ENCODE results near the gene ZNF33A. TPM values are rescaled to one million over a fixed set of nuclear protein-coding genes. Genes with fewer than 3 reads are reported as not detected.
"Not testable (repeated sequence)": the region's sequence is repeated elsewhere in the genome, so short reads cannot be mapped to it uniquely, and the experiment has no call there.

Gene ZNF33A
- total and polyA plus RNA-seq, 8 donors: 7.6 to 72.9 (median 21.0) TPM

DNA sequence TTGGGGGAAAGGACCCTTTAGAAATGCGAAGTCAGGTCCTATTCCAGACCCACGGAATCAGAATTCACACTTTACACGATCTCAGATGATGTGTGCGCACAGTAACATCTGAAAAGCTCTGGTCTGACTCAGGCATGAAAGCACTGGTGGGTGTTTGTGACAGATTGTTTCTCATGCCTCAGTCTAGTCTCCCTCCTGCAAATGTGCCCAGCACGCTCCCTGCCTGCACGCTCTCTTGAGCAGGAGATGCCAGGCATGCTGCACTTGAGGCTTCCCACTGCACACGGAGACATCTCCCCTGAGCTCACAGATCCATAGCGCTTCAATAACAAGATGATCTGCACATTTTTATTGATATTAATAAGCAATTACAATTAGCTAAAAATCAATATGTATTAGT is 60.0 kb downstream of the ZNF33A start:
- H3K36me3 ChIP-seq: no peaks in the 10 kb centered on the region
- no peak overlapping the region for H3K27ac ChIP-seq
- DNase-seq: no peak
- intact Hi-C loops (cut with DNase I; ENCODE audit: low total_unique reads): no loop called here
- TF ChIP-seq, protein P1, sequence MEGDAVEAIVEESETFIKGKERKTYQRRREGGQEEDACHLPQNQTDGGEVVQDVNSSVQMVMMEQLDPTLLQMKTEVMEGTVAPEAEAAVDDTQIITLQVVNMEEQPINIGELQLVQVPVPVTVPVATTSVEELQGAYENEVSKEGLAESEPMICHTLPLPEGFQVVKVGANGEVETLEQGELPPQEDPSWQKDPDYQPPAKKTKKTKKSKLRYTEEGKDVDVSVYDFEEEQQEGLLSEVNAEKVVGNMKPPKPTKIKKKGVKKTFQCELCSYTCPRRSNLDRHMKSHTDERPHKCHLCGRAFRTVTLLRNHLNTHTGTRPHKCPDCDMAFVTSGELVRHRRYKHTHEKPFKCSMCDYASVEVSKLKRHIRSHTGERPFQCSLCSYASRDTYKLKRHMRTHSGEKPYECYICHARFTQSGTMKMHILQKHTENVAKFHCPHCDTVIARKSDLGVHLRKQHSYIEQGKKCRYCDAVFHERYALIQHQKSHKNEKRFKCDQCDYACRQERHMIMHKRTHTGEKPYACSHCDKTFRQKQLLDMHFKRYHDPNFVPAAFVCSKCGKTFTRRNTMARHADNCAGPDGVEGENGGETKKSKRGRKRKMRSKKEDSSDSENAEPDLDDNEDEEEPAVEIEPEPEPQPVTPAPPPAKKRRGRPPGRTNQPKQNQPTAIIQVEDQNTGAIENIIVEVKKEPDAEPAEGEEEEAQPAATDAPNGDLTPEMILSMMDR (IDR thresholded peaks at IDR 0.05): no peak
- TF ChIP-seq EP300 (IDR thresholded peaks at IDR 0.05) (no peak), POLR2A (IDR thresholded peaks at IDR 0.05) (no peak), POLR2AphosphoS5 (IDR thresholded peaks at IDR 0.05) (no peak)
- H3K27me3 ChIP-seq: no peaks in the 10 kb centered on the region
- 88 to 98% (median 90%) methylated on average over 8 of the region's 8 CpGs for WGBS, 5 donors
- no peak overlapping the region for H3K4me3 ChIP-seq
- H3K9me3 ChIP-seq: peaks cover 0 to 13% (median 8%) of the 10 kb centered on the region in 4 donors
- H3K4me1 ChIP-seq: no peaks in the 10 kb centered on the region

DNA sequence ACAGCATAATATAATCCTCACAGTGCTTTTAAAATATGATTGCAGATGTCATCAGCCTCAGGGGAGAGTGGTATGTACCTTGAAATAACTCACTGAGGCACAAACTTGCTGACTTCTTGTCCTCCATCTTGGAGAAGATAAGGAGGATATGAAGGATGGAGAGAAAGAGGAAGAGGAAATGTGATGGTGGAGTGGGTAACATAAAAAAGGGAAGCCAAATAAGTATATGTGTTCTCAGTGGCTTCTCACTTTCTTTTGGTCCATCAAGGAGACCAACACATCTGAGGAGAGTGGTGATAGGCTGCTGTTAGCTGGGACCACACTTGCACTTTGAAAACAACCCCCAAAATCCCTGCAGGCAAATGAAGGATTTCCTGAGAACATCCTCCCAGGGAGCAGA is 62.1 kb downstream of the ZNF33A start:
- Histone ChIP-seq H3K27me3 (no peaks in the 10 kb centered on the region), H3K36me3 (no peaks in the 10 kb centered on the region), H3K4me3 (no peak overlapping the region), H3K9me3 (peaks cover 0 to 19% (median 12%) of the 10 kb centered on the region in 4 donors), H3K4me1 (no peaks in the 10 kb centered on the region), H3K27ac (no peak overlapping the region)
- TF ChIP-seq POLR2A (IDR thresholded peaks at IDR 0.05) (no peak), POLR2AphosphoS5 (IDR thresholded peaks at IDR 0.05) (no peak), EP300 (IDR thresholded peaks at IDR 0.05) (no peak)
- TF ChIP-seq, protein P1 (IDR thresholded peaks at IDR 0.05): no peak
- no peak for DNase-seq
- intact Hi-C loops (cut with DNase I; ENCODE audit: low total_unique reads): no loop called here

DNA sequence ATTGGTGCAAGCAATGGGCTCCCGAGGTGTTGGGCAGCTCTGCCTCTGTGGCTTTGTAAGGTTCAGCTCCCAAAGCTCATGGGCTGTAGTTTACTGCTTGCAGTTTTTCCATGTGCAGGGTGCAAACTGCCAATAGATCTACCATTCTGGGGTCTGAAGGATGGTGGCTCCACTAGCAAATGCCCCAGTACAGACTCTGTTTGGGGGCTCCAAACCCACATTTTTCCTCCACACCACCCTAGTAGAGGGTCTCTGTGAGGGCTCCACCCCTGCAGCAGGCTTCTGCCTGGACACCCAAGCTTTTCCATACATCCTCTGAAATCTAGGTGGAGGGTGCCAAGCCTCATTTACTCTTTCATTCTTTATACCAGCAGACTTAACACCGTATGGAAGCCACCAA is 66.2 kb downstream of the ZNF33A start:
- no peaks in the 10 kb centered on the region for H3K4me1 ChIP-seq
- DNase-seq: no peak
- 68 to 82% (median 77%) methylated on average over 2 of the region's 2 CpGs for WGBS, 5 donors
- no peaks in the 10 kb centered on the region for H3K27me3 ChIP-seq
- intact Hi-C loops (cut with DNase I; ENCODE audit: low total_unique reads): no loop called here
- H3K9me3 ChIP-seq: peaks cover 0 to 19% (median 15%) of the 10 kb centered on the region in 4 donors
- no peaks in the 10 kb centered on the region for H3K36me3 ChIP-seq
- no peak overlapping the region for H3K4me3 ChIP-seq
- H3K27ac ChIP-seq: no peak overlapping the region
- no peak for TF ChIP-seq POLR2A (IDR thresholded peaks at IDR 0.05)
- TF ChIP-seq, protein P1 (IDR thresholded peaks at IDR 0.05): no peak

DNA sequence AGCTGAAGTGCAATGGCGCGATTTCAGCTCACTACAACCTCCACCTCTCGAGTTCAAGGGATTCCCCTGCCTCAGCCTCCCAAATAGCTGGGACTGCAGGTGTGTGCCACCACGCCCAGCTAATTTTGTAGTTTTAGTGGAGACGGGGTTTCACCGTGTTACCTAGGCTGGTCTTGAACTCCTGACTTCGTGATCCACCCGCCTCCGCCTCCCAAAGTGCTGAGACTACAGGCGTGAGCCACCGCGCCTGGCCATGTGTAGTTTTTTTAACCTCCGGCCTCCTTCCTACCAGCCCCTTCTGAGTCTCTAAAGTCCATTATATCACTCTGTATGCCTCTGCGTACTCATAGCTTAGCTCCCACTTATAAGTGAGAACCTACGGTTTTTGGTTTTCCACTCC is 82.8 kb downstream of the ZNF33A start:
- peaks cover 6 to 21% (median 19%) of the 10 kb centered on the region in 4 donors for H3K4me1 ChIP-seq
- 89 to 94% (median 91%) methylated on average over 15 of the region's 15 CpGs for WGBS, 5 donors
- DNase-seq, H3K9me3 ChIP-seq, H3K27me3 ChIP-seq: not testable (repeated sequence)
- peaks cover 23 to 28% (median 27%) of the 10 kb centered on the region in 4 donors for H3K36me3 ChIP-seq
- peak overlapping the region; percentile 79 to 90 (median 82) for H3K4me3 ChIP-seq
- intact Hi-C loops (cut with DNase I; ENCODE audit: low total_unique reads): loop anchor here (10.0 kb wide), 2 partner anchors 89 to 239 kb away; partner anchors contain the start of gene ZNF248
- peak overlapping the region in 3 of 5 donors; percentile 89 to 94 (median 91) for H3K27ac ChIP-seq

DNA sequence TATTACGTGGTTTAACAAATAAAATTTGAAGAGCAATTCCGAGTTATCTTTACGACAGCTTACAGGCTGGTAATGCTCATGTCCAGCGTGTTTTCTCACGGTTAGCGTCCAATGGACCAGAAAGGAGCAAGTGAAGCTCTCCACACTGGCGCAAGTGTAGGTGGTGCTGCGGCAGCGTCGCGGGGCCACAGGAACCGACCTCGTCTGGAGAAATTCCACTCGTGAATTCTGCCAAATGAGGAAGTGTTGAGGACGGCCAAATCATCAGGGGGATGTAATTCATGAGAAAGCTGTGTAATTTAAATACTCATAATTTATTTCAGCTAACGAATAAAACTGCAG is 83.3 kb downstream of the ZNF33A start:
- peak overlapping the region; percentile 43 to 94 (median 90) for H3K27ac ChIP-seq
- WGBS, 5 donors: 7 to 12% (median 9%) methylated on average over 16 of the region's 16 CpGs
- intact Hi-C loops (cut with DNase I; ENCODE audit: low total_unique reads): loop anchor here (10.0 kb wide), 2 partner anchors 89 to 239 kb away; partner anchors contain the start of gene ZNF248

More for the DNA sequence above, 83.3 kb downstream of the ZNF33A start:
- Histone ChIP-seq H3K27me3 (no peaks in the 10 kb centered on the region), H3K36me3 (peaks cover 25 to 32% (median 32%) of the 10 kb centered on the region in 4 donors), H3K4me3 (peak overlapping the region; percentile 79 to 90 (median 82)), H3K9me3 (peaks cover 0 to 1% (median 0%) of the 10 kb centered on the region in 4 donors), H3K4me1 (peaks cover 6 to 21% (median 19%) of the 10 kb centered on the region in 4 donors)
- TF ChIP-seq POLR2AphosphoS5 (IDR thresholded peaks at IDR 0.05) (no peak), POLR2A (IDR thresholded peaks at IDR 0.05) (no peak), EP300 (IDR thresholded peaks at IDR 0.05) (no peak)
- TF ChIP-seq, protein P1 (IDR thresholded peaks at IDR 0.05): no peak
- no peak for DNase-seq

Measured in stomach (tissue), 9 donors.